Thoracic aorta (tissue), 2 donors: Measurements from ENCODE around the gene MFGE8. TPM values are rescaled to one million over a fixed set of nuclear protein-coding genes. Genes with fewer than 3 reads are reported as not detected.

Experiments used
- ATAC-seq: fragments of 150-250 bp; one replicate; pipeline ENCODE4 v1.8.0; 2017; ENCODE audit warnings: low read depth; ENCODE audit not compliant: insufficient number of reproducible peaks, low FRiP score
- DNase-seq: peaks from one replicate; pipeline ENCODE4 v3.0.0-alpha.2; 2020; ENCODE audit warnings: low spot score
- H3K27ac ChIP-seq, 2 donors: fragments of 200-600 bp; sonication (generic); 1 replicate in 1 of 2; 2 replicates in 1 of 2; pipeline ENCODE4 v1.5.1; 2016; ENCODE audit warnings: mild to moderate bottlenecking in 2 of 2, moderate library complexity in 2 of 2
- H3K27me3 ChIP-seq: fragments of 200-600 bp; sonication (generic); replicated peaks from 2 replicates; pipeline ENCODE4 v1.6.0; 2016; ENCODE audit warnings: mild to moderate bottlenecking; ENCODE audit not compliant: insufficient read depth
- H3K36me3 ChIP-seq: fragments of 200-600 bp; sonication (generic); one replicate; pipeline ENCODE4 v1.5.1; 2016
- H3K4me1 ChIP-seq, 2 donors: fragments of 200-600 bp; sonication (generic); 1 replicate in 1 of 2; 2 replicates in 1 of 2; pipeline versions ENCODE4 v1.5.1 to v1.6.0; 2016; ENCODE audit warnings: low read depth in 2 of 2, mild to moderate bottlenecking in 1 of 2; ENCODE audit not compliant: control insufficient read depth in 1 of 2
- H3K4me3 ChIP-seq: fragments of 200-600 bp; sonication (generic); 2 replicates; pipeline ENCODE4 v1.5.1; 2016; ENCODE audit warnings: mild to moderate bottlenecking
- H3K9me3 ChIP-seq: fragments of 200-600 bp; sonication (generic); 2 replicates; pipeline ENCODE4 v1.5.1; 2016
- total RNA-seq, 2 donors: library from RNA; depleted of rRNA; stranded (reverse); fragments of >200 nt; gene quantifications; one replicate each; pipeline versions ENCODE4 v1.1.0 to v1.2.3, GENCODE V29; 2016
- TF ChIP-seq, protein P1 (sequence below): fragments of 200-600 bp; sonication (generic); IDR thresholded peaks from one replicate; pipeline ENCODE4 v1.5.1; 2019; ENCODE audit warnings: antibody characterized with exemption

Gene MFGE8
- total RNA-seq, 2 donors from 2014 or later = 1,687 to 3,053 TPM

DNA sequence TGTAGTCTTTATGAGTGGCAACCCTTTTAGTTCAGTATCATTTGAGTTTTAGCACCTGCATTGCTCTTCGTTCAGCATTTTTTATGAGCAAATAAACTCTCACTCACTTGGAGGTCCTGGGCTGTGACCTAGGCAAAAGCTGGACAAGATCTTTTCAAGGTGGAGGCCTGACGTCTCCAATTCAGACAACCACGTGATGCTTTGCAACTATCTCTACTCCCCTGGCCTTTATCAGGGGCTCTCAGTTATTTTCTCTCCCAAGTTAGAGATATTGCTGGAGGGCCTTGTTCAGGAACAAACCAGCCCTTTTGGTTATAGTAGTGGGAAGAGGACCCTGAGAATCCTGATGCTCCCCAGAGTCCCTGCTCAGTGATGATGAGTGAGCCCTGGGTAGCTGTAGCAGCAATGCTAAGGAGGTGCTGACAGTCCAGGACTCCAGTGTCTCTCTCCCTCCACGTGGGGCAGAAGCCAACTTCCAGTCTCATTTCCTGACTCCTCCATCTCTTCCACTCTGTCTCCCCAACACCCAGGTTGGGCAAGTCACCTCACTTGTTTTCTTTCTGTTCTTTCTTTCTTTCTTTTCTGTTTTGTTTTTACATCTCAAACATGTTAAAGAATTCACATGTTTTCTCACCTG lies 48.2 kb downstream of the MFGE8 start:
- TF ChIP-seq, protein P1, sequence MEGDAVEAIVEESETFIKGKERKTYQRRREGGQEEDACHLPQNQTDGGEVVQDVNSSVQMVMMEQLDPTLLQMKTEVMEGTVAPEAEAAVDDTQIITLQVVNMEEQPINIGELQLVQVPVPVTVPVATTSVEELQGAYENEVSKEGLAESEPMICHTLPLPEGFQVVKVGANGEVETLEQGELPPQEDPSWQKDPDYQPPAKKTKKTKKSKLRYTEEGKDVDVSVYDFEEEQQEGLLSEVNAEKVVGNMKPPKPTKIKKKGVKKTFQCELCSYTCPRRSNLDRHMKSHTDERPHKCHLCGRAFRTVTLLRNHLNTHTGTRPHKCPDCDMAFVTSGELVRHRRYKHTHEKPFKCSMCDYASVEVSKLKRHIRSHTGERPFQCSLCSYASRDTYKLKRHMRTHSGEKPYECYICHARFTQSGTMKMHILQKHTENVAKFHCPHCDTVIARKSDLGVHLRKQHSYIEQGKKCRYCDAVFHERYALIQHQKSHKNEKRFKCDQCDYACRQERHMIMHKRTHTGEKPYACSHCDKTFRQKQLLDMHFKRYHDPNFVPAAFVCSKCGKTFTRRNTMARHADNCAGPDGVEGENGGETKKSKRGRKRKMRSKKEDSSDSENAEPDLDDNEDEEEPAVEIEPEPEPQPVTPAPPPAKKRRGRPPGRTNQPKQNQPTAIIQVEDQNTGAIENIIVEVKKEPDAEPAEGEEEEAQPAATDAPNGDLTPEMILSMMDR = no peak
- H3K27me3 ChIP-seq = no peaks in the 10 kb centered on the region
- H3K27ac ChIP-seq = no peak overlapping the region
- no peak overlapping the region for H3K4me3 ChIP-seq
- ATAC-seq (no peak), DNase-seq (no peak)
- H3K4me1 ChIP-seq = no peaks in the 10 kb centered on the region
- no peaks in the 10 kb centered on the region for H3K9me3 ChIP-seq
- peaks cover 3% of the 10 kb centered on the region for H3K36me3 ChIP-seq

DNA sequence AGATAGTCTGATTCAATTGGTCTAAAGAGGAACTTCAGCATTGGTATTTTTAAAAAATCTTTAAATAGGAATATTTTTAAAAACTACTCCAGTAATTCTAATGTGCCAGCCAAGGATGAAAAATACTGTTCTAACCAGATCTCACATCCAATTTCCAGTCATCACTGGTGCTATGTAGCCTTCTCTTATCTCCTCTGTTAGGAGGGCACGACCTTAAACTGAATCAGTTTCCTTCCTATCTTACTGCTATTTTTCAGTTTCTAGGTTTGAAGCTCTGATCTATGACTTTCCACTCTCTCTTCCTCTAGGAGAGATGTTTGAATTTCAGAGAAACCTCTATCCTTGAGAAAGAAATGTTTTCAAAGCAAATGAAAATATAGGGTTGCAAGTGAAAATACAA lies 49.8 kb downstream of the MFGE8 start:
- H3K27ac ChIP-seq = no peak overlapping the region
- H3K4me1 ChIP-seq = no peaks in the 10 kb centered on the region
- no peak overlapping the region for H3K4me3 ChIP-seq
- TF ChIP-seq, protein P1 = no peak
- H3K27me3 ChIP-seq = no peaks in the 10 kb centered on the region
- no peak for DNase-seq
- H3K9me3 ChIP-seq = no peaks in the 10 kb centered on the region
- no peak for ATAC-seq
- H3K36me3 ChIP-seq = peaks cover 3% of the 10 kb centered on the region

DNA sequence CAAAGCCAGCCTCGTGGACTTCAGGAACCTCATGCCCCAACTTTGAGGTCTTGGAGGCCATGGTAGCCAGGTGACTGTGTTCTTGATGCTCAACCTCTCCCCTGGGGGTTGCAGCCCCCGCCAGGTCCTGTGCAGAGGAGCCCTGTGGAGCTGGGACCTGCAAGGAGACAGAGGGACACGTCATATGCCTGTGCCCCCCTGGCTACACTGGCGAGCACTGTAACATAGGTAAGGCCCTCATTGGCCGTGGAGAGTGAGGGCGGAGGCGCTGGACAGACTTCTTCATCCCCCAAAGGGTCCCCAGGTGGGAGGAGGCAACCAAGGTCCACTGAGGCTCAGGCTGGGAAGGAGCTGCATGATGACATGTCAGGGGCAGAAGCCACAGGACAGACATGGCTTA lies 53.0 kb downstream of the MFGE8 start:
- no peaks in the 10 kb centered on the region for H3K9me3 ChIP-seq
- H3K4me3 ChIP-seq = no peak overlapping the region
- peaks cover 7% of the 10 kb centered on the region for H3K36me3 ChIP-seq
- no peaks in the 10 kb centered on the region for H3K4me1 ChIP-seq
- H3K27me3 ChIP-seq = no peaks in the 10 kb centered on the region
- DNase-seq (no peak), ATAC-seq (no peak)
- no peak overlapping the region for H3K27ac ChIP-seq
- TF ChIP-seq, protein P1 = no peak

DNA sequence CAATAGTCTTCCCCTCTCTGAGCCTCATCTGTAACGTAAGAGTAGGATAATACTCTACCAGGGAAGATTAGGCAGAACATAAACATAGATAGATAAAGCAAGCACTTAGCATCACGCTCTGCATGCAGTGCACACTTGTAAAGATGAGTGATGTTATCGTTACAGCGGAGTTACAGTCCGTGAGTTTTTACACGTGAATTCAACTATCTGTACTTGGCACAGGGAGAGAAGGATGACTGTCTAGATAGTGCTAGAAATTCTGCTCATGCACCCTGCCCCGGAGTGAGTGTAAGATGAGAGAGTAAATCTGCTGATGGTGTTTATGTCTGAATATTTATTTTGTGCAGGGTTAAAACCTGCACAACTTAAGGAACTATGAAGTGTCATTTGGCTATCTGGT lies 53.6 kb downstream of the MFGE8 start:
- Histone ChIP-seq H3K9me3 (no peaks in the 10 kb centered on the region), H3K4me1 (no peaks in the 10 kb centered on the region), H3K4me3 (no peak overlapping the region), H3K27me3 (no peaks in the 10 kb centered on the region), H3K36me3 (peaks cover 12% of the 10 kb centered on the region), H3K27ac (no peak overlapping the region)
- DNase-seq (no peak), ATAC-seq (no peak)
- TF ChIP-seq, protein P1 = no peak

DNA sequence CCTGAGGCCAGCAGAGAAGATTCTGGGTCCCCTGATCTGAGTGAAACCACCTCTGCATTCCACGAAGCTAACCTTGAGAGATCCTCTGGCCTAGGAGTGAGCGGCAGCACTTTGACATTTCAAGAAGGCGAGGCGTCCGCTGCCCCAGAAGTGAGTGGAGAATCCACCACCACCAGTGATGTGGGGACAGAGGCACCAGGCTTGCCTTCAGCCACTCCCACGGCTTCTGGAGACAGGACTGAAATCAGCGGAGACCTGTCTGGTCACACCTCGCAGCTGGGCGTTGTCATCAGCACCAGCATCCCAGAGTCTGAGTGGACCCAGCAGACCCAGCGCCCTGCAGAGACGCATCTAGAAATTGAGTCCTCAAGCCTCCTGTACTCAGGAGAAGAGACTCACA lies 54.2 kb downstream of the MFGE8 start:
- ATAC-seq = no peak
- H3K27ac ChIP-seq = no peak overlapping the region
- H3K27me3 ChIP-seq = no peaks in the 10 kb centered on the region
- H3K36me3 ChIP-seq = peaks cover 12% of the 10 kb centered on the region
- no peaks in the 10 kb centered on the region for H3K4me1 ChIP-seq
- no peak overlapping the region for H3K4me3 ChIP-seq
- TF ChIP-seq, protein P1 = no peak
- no peak for DNase-seq
- no peaks in the 10 kb centered on the region for H3K9me3 ChIP-seq
